OCI-LY3 (cell line): ENCODE results near the gene DENR.

Experiments used
- H2AFZ ChIP-seq: fragments of 200-600, 300-600 bp; shearing (Covaris generic); 2 replicates; pipeline ENCODE4 v1.6.0; 2014; ENCODE audit warnings: antibody characterized with exemption, low read depth, low read length
- H3K27ac ChIP-seq: fragments of 200-600, 300-600 bp; sonication (generic); 2 replicates; pipeline ENCODE4 v1.5.1; 2014; ENCODE audit warnings: mild to moderate bottlenecking, low read length, moderate library complexity, mixed read lengths
- H3K27me3 ChIP-seq: fragments of 200-600, 300-600 bp; sonication (generic); 2 replicates; pipeline ENCODE4 v1.6.1; 2014; ENCODE audit warnings: low read depth, low read length, mixed read lengths
- H3K36me3 ChIP-seq: fragments of 200-600, 300-600 bp; sonication (generic); replicated peaks from 2 replicates; pipeline ENCODE3; 2014; ENCODE audit warnings: low read depth, low read length, mixed read lengths
- H3K4me1 ChIP-seq: fragments of 300-600, 200-600 bp; sonication (generic); 2 replicates; pipeline ENCODE4 v1.6.1; 2014; ENCODE audit warnings: low read length, mixed read lengths
- H3K4me2 ChIP-seq: fragments of 200-600, 300-600 bp; sonication (generic); 2 replicates; pipeline ENCODE4 v1.6.1; 2014; ENCODE audit warnings: low read length, mixed read lengths
- H3K4me3 ChIP-seq: fragments of 300-600, 200-600 bp; sonication (generic); 2 replicates; pipeline ENCODE4 v1.5.1; 2014; ENCODE audit warnings: antibody characterized with exemption, mild to moderate bottlenecking, low read length, moderate library complexity
- H3K79me2 ChIP-seq: fragments of 300-600, 200-600 bp; shearing (Covaris generic); 2 replicates; pipeline ENCODE4 v1.6.1; 2014; ENCODE audit warnings: mild to moderate bottlenecking, low read length, mixed read lengths
- H3K9ac ChIP-seq: fragments of 300-600, 200-600 bp; shearing (Covaris generic); 2 replicates; pipeline ENCODE4 v1.6.0; 2014; ENCODE audit warnings: mild to moderate bottlenecking, low read length, moderate library complexity
- H3K9me3 ChIP-seq: fragments of 200-600, 300-600 bp; shearing (Covaris generic); 2 replicates; pipeline ENCODE4 v1.6.1; 2014; ENCODE audit warnings: low read length, mixed read lengths; ENCODE audit not compliant: insufficient read depth
- H4K20me1 ChIP-seq: fragments of 200-600, 300-600 bp; sonication (generic); 2 replicates; pipeline ENCODE4 v1.6.1; 2016; ENCODE audit warnings: low read length, mixed read lengths; ENCODE audit not compliant: insufficient read depth
- EZH2phosphoT487 ChIP-seq: fragments of 200-600 bp; shearing (Covaris generic); IDR thresholded peaks from 2 replicates; pipeline ENCODE4 v1.6.1; 2018; ENCODE audit warnings: antibody characterized with exemption, mixed run types, low read depth
- TF ChIP-seq, protein P1 (sequence below): fragments of 200-600, 300-600 bp; sonication (generic); IDR thresholded peaks from 2 replicates; pipeline ENCODE4 v1.5.1; 2014; ENCODE audit warnings: antibody characterized with exemption, low read length, low read depth

Gene DENR

DNA sequence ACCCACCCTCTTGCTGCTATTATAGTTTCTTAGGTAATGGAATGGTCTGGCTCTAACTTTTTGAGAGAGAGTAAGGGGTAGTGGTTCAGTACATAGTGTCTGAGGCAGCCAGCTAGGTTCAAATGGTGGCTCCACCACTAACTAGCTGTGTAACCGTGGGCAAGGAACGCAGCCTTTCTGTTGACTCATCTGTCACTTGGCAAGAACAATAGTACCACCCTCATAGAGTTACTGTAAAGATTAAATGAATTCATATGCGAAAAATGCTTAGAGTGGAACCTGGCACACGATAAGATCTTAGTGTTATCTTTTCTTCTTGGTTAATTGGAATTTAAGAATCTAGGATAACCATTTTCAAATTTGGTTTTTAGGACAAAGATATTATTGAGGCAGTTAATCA, 35.8 kb downstream of the DENR start:
- no peaks in the 10 kb centered on the region for H3K27me3 ChIP-seq
- H2AFZ ChIP-seq: no peak overlapping the region
- no peak overlapping the region for H3K4me2 ChIP-seq
- TF ChIP-seq EZH2phosphoT487: no peak
- TF ChIP-seq, protein P1, sequence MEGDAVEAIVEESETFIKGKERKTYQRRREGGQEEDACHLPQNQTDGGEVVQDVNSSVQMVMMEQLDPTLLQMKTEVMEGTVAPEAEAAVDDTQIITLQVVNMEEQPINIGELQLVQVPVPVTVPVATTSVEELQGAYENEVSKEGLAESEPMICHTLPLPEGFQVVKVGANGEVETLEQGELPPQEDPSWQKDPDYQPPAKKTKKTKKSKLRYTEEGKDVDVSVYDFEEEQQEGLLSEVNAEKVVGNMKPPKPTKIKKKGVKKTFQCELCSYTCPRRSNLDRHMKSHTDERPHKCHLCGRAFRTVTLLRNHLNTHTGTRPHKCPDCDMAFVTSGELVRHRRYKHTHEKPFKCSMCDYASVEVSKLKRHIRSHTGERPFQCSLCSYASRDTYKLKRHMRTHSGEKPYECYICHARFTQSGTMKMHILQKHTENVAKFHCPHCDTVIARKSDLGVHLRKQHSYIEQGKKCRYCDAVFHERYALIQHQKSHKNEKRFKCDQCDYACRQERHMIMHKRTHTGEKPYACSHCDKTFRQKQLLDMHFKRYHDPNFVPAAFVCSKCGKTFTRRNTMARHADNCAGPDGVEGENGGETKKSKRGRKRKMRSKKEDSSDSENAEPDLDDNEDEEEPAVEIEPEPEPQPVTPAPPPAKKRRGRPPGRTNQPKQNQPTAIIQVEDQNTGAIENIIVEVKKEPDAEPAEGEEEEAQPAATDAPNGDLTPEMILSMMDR: no peak
- no peak overlapping the region for H3K27ac ChIP-seq
- H3K9ac ChIP-seq: no peak overlapping the region
- 0 out of 2 replicates have a peak, but pooled peaks cover 4% of the 10 kb centered on the region for H3K4me1 ChIP-seq
- no peaks in the 10 kb centered on the region for H3K79me2 ChIP-seq
- no peaks in the 10 kb centered on the region for H3K9me3 ChIP-seq
- H3K4me3 ChIP-seq: no peak overlapping the region
- H3K36me3 ChIP-seq: no peaks in the 10 kb centered on the region
- H4K20me1 ChIP-seq: no peaks in the 10 kb centered on the region

DNA sequence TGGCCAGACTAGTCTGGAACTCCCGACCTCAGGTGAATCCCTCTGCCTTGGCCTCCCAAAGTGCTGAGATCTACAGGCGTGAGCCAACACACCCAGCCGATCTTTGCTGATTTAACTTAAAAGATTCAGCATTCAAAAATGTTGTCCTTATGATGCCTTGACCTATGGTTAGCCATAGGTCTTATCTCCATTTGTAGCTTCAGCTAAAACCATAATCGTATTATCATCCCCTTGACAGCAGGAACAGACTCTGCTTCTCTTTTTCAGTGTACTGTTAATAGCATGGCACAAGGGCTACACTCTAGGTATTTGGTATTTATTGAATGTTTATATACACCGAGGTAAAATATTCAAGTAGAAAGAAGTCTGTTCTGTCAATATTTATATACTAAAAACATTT, 37.0 kb downstream of the DENR start:
- TF ChIP-seq EZH2phosphoT487: no peak
- TF ChIP-seq, protein P1: no peak
- H3K4me1 ChIP-seq: 0 out of 2 replicates have a peak, but pooled peaks cover 4% of the 10 kb centered on the region
- H3K27ac ChIP-seq: no peak overlapping the region
- no peaks in the 10 kb centered on the region for H3K36me3 ChIP-seq
- H3K79me2 ChIP-seq: no peaks in the 10 kb centered on the region
- H3K4me3 ChIP-seq: no peak overlapping the region
- H4K20me1 ChIP-seq: no peaks in the 10 kb centered on the region
- H3K4me2 ChIP-seq: no peak overlapping the region
- no peak overlapping the region for H2AFZ ChIP-seq
- no peak overlapping the region for H3K9ac ChIP-seq
- no peaks in the 10 kb centered on the region for H3K27me3 ChIP-seq
- H3K9me3 ChIP-seq: no peaks in the 10 kb centered on the region

DNA sequence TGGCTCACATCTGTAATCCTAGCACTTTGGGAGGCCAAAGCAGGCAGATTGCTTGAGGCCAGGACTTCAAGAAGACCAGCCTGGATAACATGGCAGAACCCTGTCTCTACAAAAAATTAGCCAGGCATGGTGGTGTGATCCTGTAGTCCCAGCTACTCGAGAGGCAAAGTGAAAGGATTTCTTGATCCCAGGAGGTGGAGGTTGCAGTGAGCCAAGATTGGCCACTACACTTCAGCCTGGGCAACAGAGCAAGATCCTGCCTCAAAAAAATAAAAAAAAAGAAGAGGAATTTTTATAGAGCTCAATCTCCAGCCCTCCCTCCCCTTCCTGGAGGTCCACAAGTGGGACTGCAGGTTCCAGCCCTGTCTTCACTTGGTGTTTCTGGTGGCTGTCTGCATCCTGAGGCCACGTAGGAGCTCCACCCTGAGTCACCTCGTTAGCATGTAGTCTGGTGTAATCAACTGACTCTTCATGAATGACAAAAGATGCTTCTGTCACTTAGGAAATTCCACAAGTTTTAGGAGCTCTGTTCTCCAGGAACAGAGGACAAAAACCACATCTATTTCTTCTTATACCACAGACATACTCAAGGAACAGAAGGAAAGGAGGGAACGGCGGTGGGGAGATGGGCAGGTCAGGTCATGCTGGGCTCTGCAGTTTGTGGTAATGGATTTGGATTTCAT, 37.9 kb downstream of the DENR start:
- TF ChIP-seq EZH2phosphoT487: no peak
- TF ChIP-seq, protein P1: no peak
- Histone ChIP-seq H2AFZ (no peak overlapping the region), H3K27ac (no peak overlapping the region), H3K27me3 (no peaks in the 10 kb centered on the region), H3K79me2 (no peaks in the 10 kb centered on the region), H3K9me3 (no peaks in the 10 kb centered on the region), H3K36me3 (no peaks in the 10 kb centered on the region), H4K20me1 (no peaks in the 10 kb centered on the region), H3K4me2 (no peak overlapping the region), H3K4me1 (0 out of 2 replicates have a peak, but pooled peaks cover 3% of the 10 kb centered on the region), H3K9ac (no peak overlapping the region), H3K4me3 (no peak overlapping the region)

DNA sequence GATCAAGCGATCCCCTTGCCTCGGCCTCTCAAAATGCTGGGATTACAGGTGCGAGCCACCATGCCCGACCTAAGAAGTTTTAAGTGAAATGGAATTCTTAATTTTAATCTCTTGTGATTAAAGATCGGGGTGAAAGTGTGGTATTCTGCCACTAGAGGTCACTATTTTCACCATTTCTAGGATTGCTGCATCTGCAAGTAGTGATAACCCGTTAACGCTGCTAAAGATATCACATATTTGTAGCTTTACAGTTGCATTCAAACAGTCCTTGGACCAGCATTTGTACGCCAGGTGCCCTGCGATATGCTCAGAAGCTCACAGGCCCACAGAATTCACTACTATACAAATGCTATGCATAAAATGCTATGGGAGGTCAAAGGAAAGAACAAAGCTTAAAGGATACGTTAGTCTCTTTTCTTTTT, 41.1 kb downstream of the DENR start:
- no peaks in the 10 kb centered on the region for H3K4me1 ChIP-seq
- H3K27ac ChIP-seq: no peak overlapping the region
- no peak for TF ChIP-seq EZH2phosphoT487
- TF ChIP-seq, protein P1: peak; percentile 85
- H3K9me3 ChIP-seq: no peaks in the 10 kb centered on the region
- H3K9ac ChIP-seq: no peak overlapping the region
- H3K4me3 ChIP-seq: no peak overlapping the region
- no peaks in the 10 kb centered on the region for H3K79me2 ChIP-seq
- no peaks in the 10 kb centered on the region for H3K27me3 ChIP-seq
- no peaks in the 10 kb centered on the region for H4K20me1 ChIP-seq
- no peak overlapping the region; the same call in 1 of the 2 replicates for H2AFZ ChIP-seq
- H3K36me3 ChIP-seq: no peaks in the 10 kb centered on the region
- H3K4me2 ChIP-seq: peak overlapping the region; percentile 34; the same call in 1 of the 2 replicates
